HG03469 (cell line): ENCODE measurements around the gene ZFY.

Source experiments
- ATAC-seq: cut with Tn5 transposase; IDR thresholded peaks from one replicate; pipeline ENCODE4 v1.9.1; 2021; ENCODE audit warnings: mild to moderate bottlenecking, moderate library complexity, moderate number of reproducible peaks; ENCODE audit not compliant: unreplicated experiment

The ZFY gene

GRCh38 chrY:2934861-2935715 lies at the start of gene ZFY:
Gene ZFY (plus strand): TSS chrY:2935381. CDS start chrY:2953937, 18,556 bp downstream.
- ATAC-seq, result peak; percentile 9

GRCh38 chrY:2885880-2886279 lies 49.3 kb upstream of the ZFY start:
- no peak for ATAC-seq

- ATAC-seq, result no peak
Measured at GRCh38 chrY:2887386-2887785, 47.8 kb upstream of the ZFY start.

- ATAC-seq, result peak; percentile 71
Measured at GRCh38 chrY:2887955-2888354, 47.2 kb upstream of the ZFY start.

- no peak for ATAC-seq
Measured at GRCh38 chrY:2893471-2893870, 41.7 kb upstream of the ZFY start.

GRCh38 chrY:2896050-2896449 lies 39.1 kb upstream of the ZFY start:
- ATAC-seq, result peak; percentile 52

GRCh38 chrY:2907356-2907755 lies 27.8 kb upstream of the ZFY start:
- no peak for ATAC-seq

GRCh38 chrY:2913066-2913815 lies 21.9 kb upstream of the ZFY start:
- ATAC-seq, result no peak

GRCh38 chrY:2934078-2934477 lies 1.1 kb upstream of the ZFY start:
- ATAC-seq, result no peak

- peak; percentile 67 for ATAC-seq
Measured at GRCh38 chrY:2935716-2936435, 695 bp downstream of the ZFY start.

- no peak for ATAC-seq
Measured at GRCh38 chrY:2936436-2936750, 1.2 kb downstream of the ZFY start.

- ATAC-seq, result no peak
Measured at GRCh38 chrY:2937149-2937548, 2.0 kb downstream of the ZFY start.

- ATAC-seq, result peak; percentile 40
Measured at GRCh38 chrY:2949590-2950252, 14.5 kb downstream of the ZFY start.

GRCh38 chrY:2950655-2951054 lies 15.5 kb downstream of the ZFY start:
- no peak for ATAC-seq

- no peak for ATAC-seq
Measured at GRCh38 chrY:2952912-2953311, 17.7 kb downstream of the ZFY start.

- no peak for ATAC-seq
Measured at GRCh38 chrY:2954735-2955134, 19.6 kb downstream of the ZFY start.

- ATAC-seq, result no peak
Measured at GRCh38 chrY:2955561-2955960, 20.4 kb downstream of the ZFY start.

GRCh38 chrY:2962061-2962460 lies 26.9 kb downstream of the ZFY start:
- ATAC-seq, result no peak

- no peak for ATAC-seq
Measured at GRCh38 chrY:2964814-2965213, 29.6 kb downstream of the ZFY start.

- no peak for ATAC-seq
Measured at GRCh38 chrY:2965629-2966028, 30.4 kb downstream of the ZFY start.

GRCh38 chrY:2969561-2969960 lies 34.4 kb downstream of the ZFY start:
- no peak for ATAC-seq
